HG03565 (cell line): ENCODE results near the gene ITPK1.

Experiments
- ATAC-seq: cut with Tn5 transposase; IDR thresholded peaks from one replicate; pipeline ENCODE4 v1.9.1; 2021; ENCODE audit warnings: mild to moderate bottlenecking, moderate library complexity; ENCODE audit not compliant: unreplicated experiment

The ITPK1 gene

DNA sequence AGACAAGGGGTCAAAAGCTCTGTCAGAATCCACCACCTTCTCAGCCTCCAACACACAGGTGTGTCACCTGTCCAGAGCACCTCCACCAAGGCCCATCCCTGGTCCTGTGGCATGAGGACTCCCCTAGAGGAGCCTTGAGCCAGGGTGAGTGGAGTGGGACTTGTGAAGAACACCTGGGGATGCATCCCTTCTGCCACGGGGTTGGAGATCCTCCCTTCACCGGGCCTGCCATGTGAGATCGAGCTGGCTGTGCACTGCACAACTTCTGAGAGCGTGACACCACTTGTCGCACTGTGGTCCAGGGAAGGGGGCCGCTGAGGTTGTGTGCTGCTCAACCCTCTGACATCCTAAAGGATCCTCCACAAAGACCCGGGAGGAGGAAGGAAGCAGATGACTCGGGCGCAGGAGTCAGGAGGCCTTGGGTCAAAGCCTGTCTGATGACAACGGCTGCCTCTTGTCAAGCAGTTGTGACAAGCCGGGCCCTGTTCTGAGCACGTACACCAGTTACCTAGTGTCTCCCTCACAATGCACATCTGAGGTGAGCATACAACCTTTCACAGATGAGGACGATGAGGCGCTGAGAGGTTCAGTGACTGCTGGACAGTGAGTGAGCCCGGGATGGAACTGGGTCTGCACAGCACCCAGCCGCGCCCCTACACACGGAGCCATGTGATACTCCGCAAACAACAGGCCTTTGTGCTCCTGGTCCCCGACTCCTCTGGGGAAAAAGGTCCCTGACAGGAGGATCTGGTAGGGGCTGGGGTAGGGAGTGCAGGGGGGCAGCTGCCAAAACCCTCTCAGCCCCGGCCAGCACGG lies 157.1 kb downstream of the ITPK1 start:
- ATAC-seq: no peak

DNA sequence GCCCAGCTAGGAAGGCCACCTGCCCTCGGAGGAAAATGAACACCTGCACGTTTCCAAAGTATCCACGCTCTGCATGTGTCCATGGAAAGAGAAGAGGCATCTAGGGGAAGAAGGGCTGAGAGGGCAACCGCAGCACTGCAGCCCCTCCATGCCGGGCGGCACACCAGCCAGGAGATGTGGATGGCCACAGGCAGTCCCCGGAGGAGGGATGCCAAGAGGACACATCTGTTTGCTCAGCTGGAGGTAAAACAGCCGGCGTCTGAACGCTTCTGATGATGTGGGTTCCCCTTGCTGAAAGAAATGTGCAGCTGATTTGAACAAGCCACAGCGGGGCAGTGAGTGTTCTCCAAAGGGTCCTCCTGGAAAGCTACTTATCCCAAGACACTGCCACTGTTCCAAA lies 158.8 kb downstream of the ITPK1 start:
- no peak for ATAC-seq

DNA sequence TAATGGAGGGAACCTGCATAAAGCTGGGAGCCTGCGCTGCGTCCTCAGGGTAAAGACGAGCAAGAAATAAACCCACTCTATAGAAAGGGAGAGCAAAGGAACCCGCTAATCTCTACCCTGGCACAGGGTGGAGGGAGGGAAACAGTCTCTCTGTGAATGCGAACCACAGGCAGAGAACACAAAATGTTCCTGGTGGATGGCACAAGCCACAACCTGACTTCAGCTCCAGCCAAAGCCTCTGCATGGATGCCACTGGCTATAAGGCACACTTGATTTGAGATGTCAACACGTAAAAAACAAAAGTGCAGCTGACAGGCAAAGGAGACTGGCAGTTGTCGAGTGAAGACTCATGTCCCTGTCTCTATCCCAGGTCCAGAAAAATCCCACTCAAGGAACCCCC lies 160.3 kb downstream of the ITPK1 start:
- no peak for ATAC-seq

DNA sequence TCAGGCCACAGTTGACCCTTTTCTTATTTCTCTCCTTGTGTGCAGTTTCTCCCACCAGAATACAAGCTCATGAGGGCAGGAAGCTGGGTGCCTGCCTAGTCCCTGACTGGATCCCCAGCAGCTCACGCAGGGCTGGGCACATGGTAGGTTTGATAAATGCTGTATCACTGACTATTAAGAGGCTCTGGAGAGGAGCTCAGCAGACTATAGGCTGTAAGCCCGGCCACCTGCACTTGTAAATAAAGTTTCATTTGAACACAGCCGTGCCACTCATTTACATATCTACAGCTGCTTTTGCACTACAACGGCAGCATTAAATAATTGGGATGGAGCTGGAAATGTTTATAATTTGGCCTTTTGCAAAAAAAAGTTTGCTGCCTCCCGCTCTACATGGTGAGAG lies 160.8 kb downstream of the ITPK1 start:
- ATAC-seq: no peak

DNA sequence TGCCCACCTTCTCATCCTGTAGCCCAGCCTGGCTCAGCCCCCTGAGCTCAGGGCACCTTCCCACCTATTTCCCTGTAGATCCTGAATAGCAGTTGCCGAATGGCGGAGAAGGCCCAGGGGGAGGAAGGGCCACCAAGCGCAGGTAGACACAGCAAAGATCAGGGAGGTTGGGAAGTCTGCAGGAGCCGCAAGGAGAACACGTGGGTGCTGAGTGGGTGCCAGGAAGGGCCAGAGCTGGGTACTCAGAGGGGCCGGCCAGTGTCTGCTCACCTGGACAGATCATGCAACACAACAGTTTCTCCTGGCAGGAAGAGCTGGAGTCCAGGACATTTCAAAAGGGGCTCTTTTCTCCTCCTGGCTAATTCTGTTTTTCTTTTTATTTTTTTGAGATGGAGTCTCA lies 162.2 kb downstream of the ITPK1 start:
- ATAC-seq: no peak

DNA sequence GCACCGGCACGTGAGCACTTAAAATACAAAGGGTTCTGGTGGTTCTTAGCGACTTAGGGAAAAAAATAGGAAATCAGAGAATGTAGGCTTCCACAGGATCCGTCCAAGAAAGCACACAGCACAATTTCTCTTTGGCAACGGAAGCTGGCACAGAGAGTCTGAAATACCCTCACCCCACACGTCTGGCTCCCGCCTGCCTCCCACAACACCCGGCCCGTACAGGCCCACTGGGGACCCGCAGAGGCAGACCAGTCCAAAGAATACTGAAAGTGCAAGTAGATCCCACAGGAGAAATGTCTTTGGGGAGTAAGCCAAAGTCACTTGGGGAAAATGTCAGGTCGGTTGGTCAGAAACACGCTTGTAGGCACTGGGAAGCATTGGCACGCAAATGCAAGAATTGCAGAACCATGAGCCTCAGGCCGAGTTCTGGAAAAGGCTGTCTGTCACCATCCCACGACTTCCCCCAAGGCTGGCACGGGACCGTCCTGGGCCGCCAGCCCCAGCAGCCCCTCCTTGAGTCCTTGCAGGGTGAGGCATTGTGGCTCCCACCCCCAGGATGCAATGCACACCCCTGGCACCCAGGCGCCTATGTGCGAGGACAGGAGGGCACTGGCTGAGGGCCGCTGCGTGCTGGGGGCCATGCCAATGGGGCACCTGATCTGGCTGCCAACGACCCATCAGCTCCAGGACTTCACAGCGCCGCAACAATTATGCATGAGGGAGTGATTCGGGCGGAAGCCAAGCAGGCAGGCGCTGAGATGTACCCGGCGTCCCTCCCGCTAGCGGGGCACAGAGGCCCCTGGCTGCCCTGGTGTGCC lies 163.0 kb downstream of the ITPK1 start:
- no peak for ATAC-seq

DNA sequence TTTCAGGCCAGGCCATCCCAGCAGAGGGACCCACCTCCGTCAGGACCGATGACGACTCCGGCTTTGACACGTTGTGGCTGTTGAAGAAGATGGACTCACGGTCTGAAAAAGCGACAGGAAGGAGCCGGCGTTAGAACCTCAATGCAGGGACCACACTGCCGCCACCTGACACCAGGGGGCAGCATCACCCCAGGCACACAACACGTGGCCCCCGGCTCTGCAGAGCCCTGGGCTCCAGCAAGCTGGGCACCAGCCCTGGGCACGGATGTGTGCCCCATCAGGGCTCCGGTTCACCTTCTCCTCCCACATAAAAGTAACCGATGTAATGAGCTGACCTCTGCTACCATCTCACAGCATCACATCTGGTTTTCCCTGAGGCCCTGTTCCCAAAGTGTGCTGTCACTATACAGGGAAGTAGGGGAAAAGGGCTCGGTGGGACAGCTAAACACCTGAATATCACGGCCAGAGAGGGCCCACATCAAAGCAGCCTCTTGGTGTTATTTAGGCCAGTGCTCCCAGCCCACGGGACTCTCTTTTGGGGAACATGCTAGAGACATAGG lies 163.7 kb downstream of the ITPK1 start:
- ATAC-seq: peak; percentile 72

DNA sequence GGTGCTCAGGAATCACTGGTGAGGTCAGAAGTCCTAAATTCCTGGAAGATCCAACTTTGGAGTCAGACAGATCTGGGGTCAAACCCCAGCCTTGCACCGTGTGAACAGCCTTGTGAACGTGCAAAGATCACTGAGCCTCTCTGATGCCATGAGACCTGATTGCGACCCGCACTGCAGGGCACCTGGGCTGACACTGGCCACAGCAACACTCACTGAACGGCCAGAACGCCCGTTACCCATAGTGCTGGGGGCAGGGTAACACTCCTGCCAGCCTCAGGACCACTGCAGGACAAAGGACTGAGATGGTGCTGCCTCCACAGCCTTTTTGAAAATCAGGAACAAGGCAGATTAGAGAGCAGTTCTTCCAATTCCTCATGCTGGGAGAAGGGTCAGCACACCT lies 164.5 kb downstream of the ITPK1 start:
- no peak for ATAC-seq

DNA sequence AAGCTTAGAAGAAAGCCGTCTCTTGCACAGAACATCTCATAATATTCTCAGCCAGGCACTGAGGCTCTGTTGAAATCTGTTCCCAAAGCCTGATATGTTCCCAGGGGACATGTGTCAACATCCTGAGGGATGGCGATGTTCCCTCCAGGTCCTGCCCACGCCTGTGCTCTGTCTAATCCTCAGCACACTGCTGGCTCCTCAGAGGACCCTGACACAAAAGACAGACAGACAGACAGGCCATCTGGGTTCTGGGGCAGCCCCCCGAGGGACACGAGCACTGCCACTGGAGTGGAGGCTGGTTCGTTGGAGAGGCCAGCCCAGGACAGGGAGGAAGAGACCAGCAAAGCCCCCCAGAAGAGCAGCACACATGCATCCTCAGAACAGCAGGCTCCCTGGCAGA lies 165.0 kb downstream of the ITPK1 start:
- ATAC-seq: no peak

DNA sequence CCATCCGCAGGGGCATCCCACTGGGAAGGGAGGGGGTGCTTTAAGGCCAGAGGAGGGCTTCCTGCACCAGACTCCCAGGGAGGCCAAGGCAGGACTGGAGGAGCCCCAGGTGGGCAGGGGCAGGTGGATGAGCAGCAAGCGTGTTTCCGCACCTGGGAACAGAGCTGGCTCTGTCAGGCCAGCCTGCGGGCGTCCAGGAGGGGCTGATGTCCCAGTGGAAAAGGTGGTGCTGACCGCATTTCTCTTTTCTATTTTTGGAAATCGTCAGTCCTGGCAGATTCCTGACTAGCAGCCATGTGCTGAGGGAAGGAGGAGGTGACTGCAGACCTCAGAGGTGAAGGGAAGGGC lies 165.6 kb downstream of the ITPK1 start:
- no peak for ATAC-seq

DNA sequence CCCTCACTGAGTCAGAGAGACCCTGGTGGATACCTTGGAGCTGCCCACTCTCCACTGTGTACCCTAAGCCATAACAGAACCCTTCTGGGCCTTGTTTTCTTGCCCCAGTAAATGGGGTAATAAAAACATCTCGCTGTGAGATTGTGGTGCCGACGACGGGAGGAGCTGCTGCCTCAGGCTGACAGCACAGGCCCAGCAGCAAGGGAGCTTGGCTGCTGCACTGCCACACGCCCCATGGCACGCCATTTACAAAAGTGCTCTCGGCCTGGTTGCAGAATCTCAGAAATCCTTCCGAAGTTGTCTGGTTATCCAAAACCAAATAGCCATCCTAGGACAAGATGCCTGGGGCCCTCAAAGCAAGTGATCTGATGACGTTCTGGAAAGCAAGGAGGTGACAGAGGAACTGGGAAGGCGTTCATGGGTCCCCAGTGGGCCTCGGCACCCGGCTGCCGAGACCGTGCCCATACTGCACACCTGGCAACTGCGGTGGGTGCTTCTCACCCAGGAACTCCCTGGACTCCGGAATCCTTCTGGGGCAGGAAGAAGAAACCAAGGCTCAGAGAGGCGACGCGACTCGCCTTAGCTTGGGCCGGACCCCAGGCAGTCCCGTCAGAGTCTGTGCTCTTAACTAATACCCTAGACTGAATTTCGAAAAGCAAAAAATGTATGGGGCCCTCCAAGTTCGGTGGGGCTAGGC lies 166.1 kb downstream of the ITPK1 start:
- ATAC-seq: no peak

DNA sequence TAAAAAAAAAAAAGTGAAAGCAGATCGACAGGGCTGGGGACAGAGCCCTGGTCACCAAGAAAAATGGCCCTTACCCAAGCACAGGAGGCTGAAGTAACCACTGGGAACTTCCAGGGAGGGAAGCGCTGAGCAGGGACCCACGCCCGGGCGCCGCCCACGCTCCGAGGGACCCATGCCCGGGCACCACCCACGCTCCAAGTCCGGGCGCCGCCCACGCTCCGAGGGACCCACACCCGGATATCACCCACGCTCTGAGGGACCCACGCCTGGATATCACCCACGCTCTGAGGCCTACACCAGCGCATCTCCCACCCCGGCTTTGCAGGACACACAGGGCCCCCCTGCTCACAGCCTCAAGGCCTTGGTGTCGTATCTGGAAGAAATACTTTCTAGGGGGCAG lies 167.1 kb downstream of the ITPK1 start:
- ATAC-seq: no peak

DNA sequence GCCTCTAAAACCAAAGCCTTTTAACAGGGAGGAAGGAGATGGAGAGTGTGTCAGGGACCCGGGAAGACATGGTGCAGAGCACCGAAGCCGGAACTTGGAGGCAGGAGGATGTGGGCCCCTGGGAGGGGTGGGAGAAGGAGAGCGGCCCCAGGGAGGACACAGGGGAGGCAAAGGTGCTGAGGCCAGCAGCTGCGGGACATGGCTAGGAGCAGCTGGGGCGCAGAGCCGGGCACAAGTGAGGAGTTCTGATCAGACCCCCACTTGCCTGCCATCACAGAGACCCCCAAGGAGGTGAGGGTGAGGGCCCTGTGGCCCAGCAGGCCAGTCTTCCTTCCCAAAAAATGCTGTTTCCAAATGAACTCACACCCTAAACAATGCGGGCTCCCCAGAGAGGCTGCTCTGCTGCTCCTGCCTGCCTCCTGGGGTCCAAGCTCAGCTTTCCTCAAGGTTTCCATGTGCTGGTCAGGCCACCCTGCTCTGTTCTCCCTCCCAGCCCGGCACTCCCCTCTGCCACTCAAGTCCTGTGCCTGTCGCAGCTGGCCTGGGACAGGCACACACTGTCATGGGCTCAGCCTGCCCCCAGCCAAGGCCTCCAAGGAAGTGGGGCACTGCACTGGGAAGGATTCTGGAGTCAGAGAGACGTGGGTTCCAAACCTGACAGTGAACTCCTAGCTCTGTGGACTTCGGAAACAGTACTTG lies 168.7 kb downstream of the ITPK1 start:
- no peak for ATAC-seq

DNA sequence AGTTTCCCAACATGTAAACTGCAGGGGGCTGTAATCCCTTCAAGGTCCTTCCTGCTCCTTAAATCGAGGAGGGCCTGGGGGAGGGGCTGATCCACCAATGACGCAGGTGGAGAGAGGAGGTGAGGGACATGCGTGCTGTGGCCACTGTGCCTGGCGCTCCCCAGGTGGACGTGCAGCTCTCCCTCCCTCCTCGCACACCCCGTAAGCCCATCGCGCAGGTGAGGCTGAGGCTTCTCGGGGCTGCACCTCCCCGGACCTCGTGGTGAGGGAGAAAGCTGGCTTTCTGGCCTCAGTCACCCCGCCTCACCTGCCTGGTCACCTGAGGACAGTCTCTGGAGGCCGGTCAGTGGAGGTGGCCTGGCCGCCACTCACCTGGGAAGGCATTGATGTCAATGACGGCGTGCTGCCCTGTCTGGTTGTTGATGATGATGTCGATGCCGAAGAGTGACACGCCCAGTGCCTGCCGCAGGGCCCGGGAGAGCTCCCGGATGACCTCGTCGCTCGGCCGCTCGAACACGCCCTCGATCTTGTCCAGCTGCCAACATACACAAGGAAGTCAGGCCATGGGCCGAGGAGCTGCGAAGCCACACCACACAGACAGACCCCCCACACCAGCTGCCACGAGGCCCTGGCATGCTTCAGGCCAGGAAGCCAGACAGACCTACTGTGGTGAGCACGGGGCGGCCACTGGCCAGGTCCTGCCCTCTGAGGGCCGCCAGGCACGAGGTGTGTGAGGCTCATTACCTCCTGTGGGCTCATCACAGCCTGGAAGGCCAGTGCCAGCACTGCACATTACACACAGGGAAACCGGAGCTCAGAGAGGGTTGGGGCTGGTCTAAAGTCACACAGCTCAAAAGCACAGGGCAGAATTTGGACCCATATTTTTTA lies 169.5 kb downstream of the ITPK1 start:
- no peak for ATAC-seq

DNA sequence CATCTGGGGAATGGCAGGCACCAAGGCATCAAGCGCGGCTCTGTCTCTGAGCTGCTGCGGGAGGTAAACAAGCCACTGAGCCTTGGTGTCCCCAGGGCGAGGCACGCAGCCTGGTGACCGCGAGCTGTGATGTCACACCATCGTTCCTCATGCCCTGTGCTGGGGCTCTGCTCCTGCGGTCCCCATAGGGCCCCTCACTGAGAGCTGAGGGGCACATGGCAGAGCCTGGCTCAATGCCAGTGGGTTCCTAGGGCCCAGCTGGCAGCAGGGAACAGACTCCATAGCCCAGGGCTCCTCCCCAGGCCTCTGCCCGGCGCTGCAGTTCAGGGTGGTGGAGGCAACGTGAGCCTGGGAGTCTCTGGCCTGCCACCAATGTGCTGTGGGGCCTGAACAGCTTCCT lies 170.2 kb downstream of the ITPK1 start:
- ATAC-seq: no peak

DNA sequence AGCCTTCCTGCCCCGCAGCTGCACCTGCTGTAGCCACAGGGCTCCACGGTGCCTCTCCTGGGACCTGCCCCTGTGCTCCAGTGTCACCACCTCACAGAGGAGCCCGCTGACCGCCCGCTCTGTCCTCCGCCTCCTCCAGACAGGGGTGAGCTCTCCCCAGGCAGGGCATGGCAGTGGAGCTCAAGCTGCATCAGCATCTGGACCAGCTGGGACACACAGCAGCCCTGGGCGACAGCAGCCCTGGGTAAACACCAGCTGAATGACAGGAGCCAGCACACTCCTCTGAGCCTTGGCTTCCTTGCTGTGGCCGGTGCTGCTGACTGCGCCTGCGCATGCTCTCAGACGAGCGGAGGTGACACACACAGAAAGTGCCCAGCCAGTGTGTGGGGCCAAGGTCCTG lies 170.7 kb downstream of the ITPK1 start:
- ATAC-seq: no peak

DNA sequence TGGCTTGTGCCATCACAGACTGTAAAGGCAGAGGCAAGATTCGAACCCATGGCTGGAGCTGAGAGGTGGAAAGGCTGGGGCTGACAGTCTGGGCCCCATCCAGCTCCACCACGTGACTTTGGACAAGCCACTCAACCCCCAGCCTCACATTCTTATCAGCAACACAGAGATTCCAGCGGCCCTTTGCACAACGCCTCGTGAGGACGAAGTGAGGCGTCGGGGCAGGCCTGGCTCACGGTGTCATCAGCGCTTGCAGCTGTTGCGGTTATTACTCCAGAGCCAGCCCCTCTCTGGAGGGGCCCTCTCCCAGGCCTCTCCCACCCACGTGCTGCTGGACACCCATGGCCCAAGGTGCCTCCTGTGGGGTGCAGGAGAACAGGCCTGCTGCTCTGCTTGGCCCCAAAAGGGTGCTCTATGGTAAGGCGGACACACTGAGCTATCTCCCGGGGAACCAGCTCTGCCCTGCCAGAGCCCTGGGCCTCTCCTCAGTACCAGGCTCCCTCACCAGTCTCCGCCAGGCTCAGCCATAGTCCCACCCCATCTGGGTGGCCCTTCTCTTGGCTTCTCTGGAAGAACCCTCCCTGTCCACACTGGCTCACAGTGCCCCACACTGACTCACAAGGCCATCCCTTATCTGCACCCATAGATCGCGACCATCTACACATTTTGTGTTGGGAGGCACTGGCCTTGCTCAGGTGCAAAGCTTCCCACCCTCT lies 171.7 kb downstream of the ITPK1 start:
- no peak for ATAC-seq

DNA sequence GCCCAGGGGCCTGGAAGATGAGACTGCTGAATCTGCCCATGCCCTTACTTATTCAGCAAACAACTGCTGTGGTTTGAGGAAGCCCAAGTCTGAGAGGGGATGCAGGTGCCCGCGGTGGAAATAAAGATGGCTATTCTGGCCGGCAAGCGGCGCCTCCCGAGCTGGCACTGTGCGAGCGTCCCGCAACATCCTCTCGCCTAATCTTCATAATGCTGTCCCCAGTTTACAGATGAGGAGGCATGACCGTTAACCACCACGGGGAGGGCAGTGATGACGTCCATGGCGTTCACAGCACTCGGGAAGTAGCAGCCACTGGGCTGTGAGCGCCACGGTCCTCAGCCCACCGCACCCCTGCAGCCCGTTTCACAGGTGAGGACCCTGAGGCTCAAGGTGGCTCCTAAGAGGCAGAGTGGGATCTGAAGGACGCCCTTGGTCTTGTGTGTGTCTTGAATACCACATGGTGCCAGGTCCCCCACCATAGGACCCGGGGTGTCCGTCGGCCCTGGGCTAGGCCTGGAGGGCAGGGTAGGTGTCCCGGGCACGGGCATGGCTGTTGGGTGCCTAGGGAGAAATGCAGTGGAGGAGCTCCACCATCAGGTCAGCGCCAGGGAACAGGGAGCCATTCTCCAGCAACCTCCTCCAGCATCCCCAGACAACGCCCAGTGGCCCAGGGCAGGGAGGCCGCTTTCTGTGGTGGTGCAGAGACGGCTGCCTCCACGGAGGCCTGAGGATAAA lies 172.6 kb downstream of the ITPK1 start:
- no peak for ATAC-seq

DNA sequence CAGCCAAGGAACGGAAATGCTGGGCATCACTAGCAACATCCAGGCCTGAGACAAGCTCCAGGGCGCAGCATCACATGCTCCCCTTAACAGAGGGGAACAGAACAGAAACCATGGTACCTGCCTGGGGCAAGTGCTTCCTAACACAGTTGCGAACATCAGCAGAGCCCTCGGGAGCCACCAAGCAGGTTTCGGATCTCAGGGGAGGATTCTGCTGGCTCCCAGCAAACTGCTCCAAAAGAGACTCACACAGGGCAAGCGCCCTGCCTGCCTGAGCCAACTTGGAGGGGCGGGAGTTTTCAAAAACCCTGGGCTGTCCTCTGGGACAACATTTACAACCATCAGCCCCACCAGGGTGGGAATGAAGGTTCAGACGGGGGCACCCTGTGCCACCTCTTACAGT lies 173.1 kb downstream of the ITPK1 start:
- no peak for ATAC-seq
